Measurements from ENCODE around the gene MFSD11.

Gene MFSD11

GRCh38 chr17:76792348-76792747 lies 54.4 kb downstream of the MFSD11 start:
- TF ChIP-seq GATA3 (IDR thresholded peaks at IDR 0.05; ENCODE audit: low read depth, low read length), result no peak
- no peak for TF ChIP-seq GATA2 (IDR thresholded peaks at IDR 0.05; ENCODE audit: low read depth, low read length)

DNA sequence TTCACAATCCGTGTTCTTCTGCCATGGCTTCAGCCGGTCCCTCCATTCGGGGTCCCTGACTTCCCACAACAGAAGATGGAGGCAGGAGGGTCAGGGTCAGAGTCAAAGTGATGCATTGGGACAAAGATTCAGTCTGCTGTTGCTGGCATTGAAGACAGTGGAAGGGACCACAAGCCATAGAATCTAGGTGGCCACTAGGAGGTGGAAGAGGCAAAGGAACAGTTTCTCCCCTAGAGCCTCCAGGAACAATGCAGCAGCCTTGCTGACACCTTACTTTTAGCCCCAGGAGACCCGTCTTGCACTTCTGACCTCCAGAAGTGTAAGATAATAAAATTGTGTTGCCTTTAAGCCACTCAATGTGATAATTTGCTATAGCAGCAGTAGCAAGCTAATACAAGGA lies 55.9 kb downstream of the MFSD11 start:
- TF ChIP-seq GATA3 (IDR thresholded peaks at IDR 0.05; ENCODE audit: low read depth, low read length), result no peak
- TF ChIP-seq GATA2 (IDR thresholded peaks at IDR 0.05; ENCODE audit: low read depth, low read length), result no peak

- TF ChIP-seq GATA2 (IDR thresholded peaks at IDR 0.05; ENCODE audit: low read depth, low read length) (no peak), GATA3 (IDR thresholded peaks at IDR 0.05; ENCODE audit: low read depth, low read length) (no peak)
Observed at GRCh38 chr17:76796081-76796480, 58.2 kb downstream of the MFSD11 start.

- TF ChIP-seq GATA2 (IDR thresholded peaks at IDR 0.05; ENCODE audit: low read depth, low read length), result no peak
- TF ChIP-seq GATA3 (IDR thresholded peaks at IDR 0.05; ENCODE audit: low read depth, low read length), result no peak
Observed at GRCh38 chr17:76797241-76797840, 59.4 kb downstream of the MFSD11 start.

GRCh38 chr17:76801706-76802105 lies 63.8 kb downstream of the MFSD11 start:
- TF ChIP-seq GATA2 (IDR thresholded peaks at IDR 0.05; ENCODE audit: low read depth, low read length) (no peak), GATA3 (IDR thresholded peaks at IDR 0.05; ENCODE audit: low read depth, low read length) (no peak)

DNA sequence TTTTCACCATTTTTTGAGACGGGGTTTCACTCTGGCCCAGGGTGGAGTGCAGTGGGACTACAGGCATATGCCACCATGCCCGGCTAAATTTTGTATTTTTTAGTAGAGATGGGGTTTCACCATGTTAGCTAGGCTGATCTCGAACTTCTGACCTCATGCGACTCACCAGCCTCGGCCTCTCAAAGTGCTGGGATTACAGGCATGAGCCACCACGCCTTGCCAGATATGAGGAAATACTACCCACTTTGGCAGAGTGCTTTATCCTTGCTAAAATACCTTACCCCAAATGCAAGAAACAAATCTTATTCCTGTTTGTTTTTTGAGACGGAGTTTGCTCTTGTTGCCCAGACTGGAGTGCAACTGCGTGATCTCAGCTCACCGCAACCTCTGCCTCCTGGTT lies 67.4 kb downstream of the MFSD11 start:
- no peak for TF ChIP-seq GATA3 (IDR thresholded peaks at IDR 0.05; ENCODE audit: low read depth, low read length)
- TF ChIP-seq GATA2 (IDR thresholded peaks at IDR 0.05; ENCODE audit: low read depth, low read length), result no peak

DNA sequence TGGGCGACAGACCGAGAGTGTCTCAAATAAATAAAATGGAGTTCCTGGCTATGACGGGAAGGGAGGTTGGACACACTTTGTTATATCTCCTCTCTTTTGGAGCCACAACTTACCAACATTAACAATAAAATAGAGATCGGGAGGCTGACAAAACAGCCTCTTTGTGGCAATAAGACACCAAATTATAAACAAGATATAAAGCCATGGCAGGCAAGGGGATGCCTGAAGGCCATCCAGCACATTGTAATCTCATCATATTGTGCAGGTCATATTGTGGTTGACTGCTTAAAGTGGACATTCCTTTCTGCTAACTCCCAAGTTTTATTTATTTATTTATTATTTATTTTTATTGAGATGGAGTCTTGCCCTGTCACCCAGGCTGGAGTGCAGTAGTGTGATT lies 70.4 kb downstream of the MFSD11 start:
- TF ChIP-seq GATA3 (IDR thresholded peaks at IDR 0.05; ENCODE audit: low read depth, low read length) (no peak), GATA2 (IDR thresholded peaks at IDR 0.05; ENCODE audit: low read depth, low read length) (no peak)

DNA sequence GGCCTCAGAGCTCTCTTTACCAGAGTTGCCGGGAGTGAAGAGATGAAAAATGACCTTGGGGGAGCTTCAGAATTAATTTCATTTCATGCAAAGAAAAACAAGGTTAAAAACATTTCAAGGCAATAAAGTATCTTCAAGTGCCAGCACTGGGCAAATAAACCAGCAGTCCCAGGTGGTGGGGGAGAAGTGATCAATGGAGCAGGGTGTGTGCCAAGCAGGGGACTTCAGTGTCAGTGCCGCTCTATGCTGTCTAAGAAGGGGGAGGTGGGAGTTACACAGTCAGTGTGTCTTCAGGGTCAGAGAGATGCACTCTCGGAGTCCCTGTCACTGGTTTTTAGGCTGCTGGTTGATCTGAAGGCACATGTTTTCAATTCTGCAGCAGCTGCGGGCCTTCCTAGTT lies 73.0 kb downstream of the MFSD11 start:
- TF ChIP-seq GATA2 (IDR thresholded peaks at IDR 0.05; ENCODE audit: low read depth, low read length) (no peak), GATA3 (IDR thresholded peaks at IDR 0.05; ENCODE audit: low read depth, low read length) (no peak)

GRCh38 chr17:76811834-76812233 lies 73.9 kb downstream of the MFSD11 start:
- TF ChIP-seq GATA3 (IDR thresholded peaks at IDR 0.05; ENCODE audit: low read depth, low read length) (no peak), GATA2 (IDR thresholded peaks at IDR 0.05; ENCODE audit: low read depth, low read length) (no peak)

GRCh38 chr17:76812263-76812662 lies 74.3 kb downstream of the MFSD11 start:
- no peak for TF ChIP-seq GATA2 (IDR thresholded peaks at IDR 0.05; ENCODE audit: low read depth, low read length)
- no peak for TF ChIP-seq GATA3 (IDR thresholded peaks at IDR 0.05; ENCODE audit: low read depth, low read length)

- TF ChIP-seq GATA3 (IDR thresholded peaks at IDR 0.05; ENCODE audit: low read depth, low read length) (no peak), GATA2 (IDR thresholded peaks at IDR 0.05; ENCODE audit: low read depth, low read length) (no peak)
Observed at GRCh38 chr17:76812968-76813367, 75.0 kb downstream of the MFSD11 start.

GRCh38 chr17:76816590-76817135 lies 78.7 kb downstream of the MFSD11 start:
- no peak for TF ChIP-seq GATA3 (IDR thresholded peaks at IDR 0.05; ENCODE audit: low read depth, low read length)
- no peak for TF ChIP-seq GATA2 (IDR thresholded peaks at IDR 0.05; ENCODE audit: low read depth, low read length)

GRCh38 chr17:76820039-76820438 lies 82.1 kb downstream of the MFSD11 start:
- TF ChIP-seq GATA3 (IDR thresholded peaks at IDR 0.05; ENCODE audit: low read depth, low read length) (no peak), GATA2 (IDR thresholded peaks at IDR 0.05; ENCODE audit: low read depth, low read length) (no peak)

DNA sequence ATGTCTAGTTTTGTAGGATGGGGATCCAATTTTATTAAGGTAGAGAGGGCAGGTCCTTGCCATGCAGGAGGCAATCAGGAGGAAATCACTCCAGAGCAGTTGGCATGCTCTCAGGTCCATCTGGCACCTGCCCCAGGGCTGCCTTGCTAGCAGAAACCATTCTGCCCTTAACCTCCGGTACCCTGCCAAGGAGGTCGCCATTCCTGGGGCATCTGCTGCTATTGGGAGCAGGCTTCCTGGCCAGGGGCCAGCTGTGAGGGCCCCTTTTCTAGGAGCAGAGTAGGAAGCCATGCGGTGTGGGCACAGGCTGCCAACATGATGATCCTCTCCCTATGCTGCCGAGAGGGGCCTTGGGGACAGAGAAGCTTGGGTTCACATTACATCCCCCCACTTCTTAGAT lies 82.6 kb downstream of the MFSD11 start:
- no peak for TF ChIP-seq GATA3 (IDR thresholded peaks at IDR 0.05; ENCODE audit: low read depth, low read length)

DNA sequence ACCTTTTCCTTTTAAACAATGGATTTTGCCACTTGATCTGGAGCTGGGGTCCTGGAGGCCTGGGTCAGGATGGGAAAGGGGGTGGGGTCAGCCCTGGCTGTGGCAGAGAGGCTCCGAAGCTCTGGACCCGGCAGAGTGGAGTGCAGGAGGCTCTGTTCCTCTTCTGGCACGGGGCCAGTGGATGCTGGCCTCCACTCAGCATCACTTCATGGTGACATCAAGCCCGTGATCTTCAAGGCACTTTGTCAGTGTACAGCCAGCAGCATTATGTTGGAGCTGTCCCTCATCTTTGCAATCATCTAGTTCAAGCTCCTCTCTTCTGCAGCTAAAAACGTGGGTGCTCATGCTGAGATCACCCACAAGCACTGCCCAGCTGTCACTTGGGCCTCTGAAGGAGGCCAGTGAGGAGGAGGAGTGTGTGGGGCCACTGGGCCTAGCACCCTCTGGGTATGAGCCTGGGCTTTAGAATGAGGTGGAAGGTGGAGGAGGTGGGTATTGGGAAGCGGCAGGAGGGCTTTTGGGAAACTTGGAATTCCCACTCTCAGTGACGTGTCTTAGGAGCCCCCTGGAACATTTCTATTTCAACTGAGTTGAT lies 84.4 kb downstream of the MFSD11 start:
- TF ChIP-seq GATA3 (IDR thresholded peaks at IDR 0.05; ENCODE audit: low read depth, low read length), result no peak
- no peak for TF ChIP-seq GATA2 (IDR thresholded peaks at IDR 0.05; ENCODE audit: low read depth, low read length)
